Measurements from ENCODE around the gene GAD1.

Gene GAD1

GRCh38 chr2:170828533-170828916 is 11.8 kb downstream of the GAD1 start:
- Histone ChIP-seq H3K9me3 (ENCODE audit: control insufficient read depth, insufficient read depth, low read length) (no peaks in the 10 kb centered on the region), H3K27ac (ENCODE audit: low read depth, low read length) (no peak overlapping the region), H3K9ac (ENCODE audit: low read depth, low read length) (no peak overlapping the region), H3K4me3 (ENCODE audit: low read depth, low read length) (no peak overlapping the region), H3K36me3 (ENCODE audit: control insufficient read depth, insufficient read depth, low read length) (no peaks in the 10 kb centered on the region), H3K4me1 (ENCODE audit: control insufficient read depth, insufficient read depth, low read length) (peaks cover 7% of the 10 kb centered on the region; the same call in 1 of the 2 replicates), H3K27me3 (ENCODE audit: control insufficient read depth, insufficient read depth, low read length) (peaks cover 55% of the 10 kb centered on the region)

GRCh38 chr2:170829036-170829435 is 12.3 kb downstream of the GAD1 start:
- Histone ChIP-seq H3K4me3 (ENCODE audit: low read depth, low read length) (no peak overlapping the region), H3K9me3 (ENCODE audit: control insufficient read depth, insufficient read depth, low read length) (no peaks in the 10 kb centered on the region), H3K9ac (ENCODE audit: low read depth, low read length) (no peak overlapping the region), H3K4me1 (ENCODE audit: control insufficient read depth, insufficient read depth, low read length) (peaks cover 4% of the 10 kb centered on the region; the same call in 1 of the 2 replicates), H3K27ac (ENCODE audit: low read depth, low read length) (no peak overlapping the region), H3K36me3 (ENCODE audit: control insufficient read depth, insufficient read depth, low read length) (no peaks in the 10 kb centered on the region), H3K27me3 (ENCODE audit: control insufficient read depth, insufficient read depth, low read length) (peaks cover 50% of the 10 kb centered on the region)

- H3K4me3 ChIP-seq (ENCODE audit: low read depth, low read length): no peak overlapping the region
- H3K27me3 ChIP-seq (ENCODE audit: control insufficient read depth, insufficient read depth, low read length): peaks cover 38% of the 10 kb centered on the region
- H3K36me3 ChIP-seq (ENCODE audit: control insufficient read depth, insufficient read depth, low read length): no peaks in the 10 kb centered on the region
- H3K9me3 ChIP-seq (ENCODE audit: control insufficient read depth, insufficient read depth, low read length): no peaks in the 10 kb centered on the region
- no peak overlapping the region for H3K9ac ChIP-seq (ENCODE audit: low read depth, low read length)
- no peaks in the 10 kb centered on the region for H3K4me1 ChIP-seq (ENCODE audit: control insufficient read depth, insufficient read depth, low read length)
- no peak overlapping the region for H3K27ac ChIP-seq (ENCODE audit: low read depth, low read length)
These were observed 13.5 kb downstream of the GAD1 start for GRCh38 chr2:170830166-170830565.

GRCh38 chr2:170831115-170831514 is 14.4 kb downstream of the GAD1 start:
- Histone ChIP-seq H3K9me3 (ENCODE audit: control insufficient read depth, insufficient read depth, low read length) (no peaks in the 10 kb centered on the region), H3K9ac (ENCODE audit: low read depth, low read length) (no peak overlapping the region), H3K27ac (ENCODE audit: low read depth, low read length) (no peak overlapping the region), H3K36me3 (ENCODE audit: control insufficient read depth, insufficient read depth, low read length) (no peaks in the 10 kb centered on the region), H3K4me1 (ENCODE audit: control insufficient read depth, insufficient read depth, low read length) (no peaks in the 10 kb centered on the region), H3K4me3 (ENCODE audit: low read depth, low read length) (no peak overlapping the region), H3K27me3 (ENCODE audit: control insufficient read depth, insufficient read depth, low read length) (peaks cover 29% of the 10 kb centered on the region)

GRCh38 chr2:170836027-170836426 is 19.3 kb downstream of the GAD1 start:
- Histone ChIP-seq H3K27me3 (ENCODE audit: control insufficient read depth, insufficient read depth, low read length) (no peaks in the 10 kb centered on the region), H3K4me1 (ENCODE audit: control insufficient read depth, insufficient read depth, low read length) (no peaks in the 10 kb centered on the region), H3K4me3 (ENCODE audit: low read depth, low read length) (no peak overlapping the region), H3K9me3 (ENCODE audit: control insufficient read depth, insufficient read depth, low read length) (no peaks in the 10 kb centered on the region), H3K36me3 (ENCODE audit: control insufficient read depth, insufficient read depth, low read length) (no peaks in the 10 kb centered on the region), H3K27ac (ENCODE audit: low read depth, low read length) (no peak overlapping the region), H3K9ac (ENCODE audit: low read depth, low read length) (no peak overlapping the region)

- Histone ChIP-seq H3K9me3 (ENCODE audit: control insufficient read depth, insufficient read depth, low read length) (no peaks in the 10 kb centered on the region), H3K4me3 (ENCODE audit: low read depth, low read length) (no peak overlapping the region), H3K27ac (ENCODE audit: low read depth, low read length) (no peak overlapping the region), H3K4me1 (ENCODE audit: control insufficient read depth, insufficient read depth, low read length) (no peaks in the 10 kb centered on the region), H3K36me3 (ENCODE audit: control insufficient read depth, insufficient read depth, low read length) (no peaks in the 10 kb centered on the region), H3K27me3 (ENCODE audit: control insufficient read depth, insufficient read depth, low read length) (no peaks in the 10 kb centered on the region), H3K9ac (ENCODE audit: low read depth, low read length) (no peak overlapping the region)
These were observed 24.1 kb downstream of the GAD1 start for GRCh38 chr2:170840717-170841210.

- Histone ChIP-seq H3K4me1 (ENCODE audit: control insufficient read depth, insufficient read depth, low read length) (no peaks in the 10 kb centered on the region), H3K9me3 (ENCODE audit: control insufficient read depth, insufficient read depth, low read length) (no peaks in the 10 kb centered on the region), H3K36me3 (ENCODE audit: control insufficient read depth, insufficient read depth, low read length) (no peaks in the 10 kb centered on the region), H3K27ac (ENCODE audit: low read depth, low read length) (no peak overlapping the region), H3K4me3 (ENCODE audit: low read depth, low read length) (no peak overlapping the region), H3K9ac (ENCODE audit: low read depth, low read length) (no peak overlapping the region), H3K27me3 (ENCODE audit: control insufficient read depth, insufficient read depth, low read length) (no peaks in the 10 kb centered on the region)
These were observed 26.1 kb downstream of the GAD1 start for GRCh38 chr2:170842785-170843184.

- Histone ChIP-seq H3K27ac (ENCODE audit: low read depth, low read length) (no peak overlapping the region), H3K9ac (ENCODE audit: low read depth, low read length) (no peak overlapping the region), H3K27me3 (ENCODE audit: control insufficient read depth, insufficient read depth, low read length) (no peaks in the 10 kb centered on the region), H3K4me3 (ENCODE audit: low read depth, low read length) (no peak overlapping the region), H3K36me3 (ENCODE audit: control insufficient read depth, insufficient read depth, low read length) (no peaks in the 10 kb centered on the region), H3K4me1 (ENCODE audit: control insufficient read depth, insufficient read depth, low read length) (no peaks in the 10 kb centered on the region), H3K9me3 (ENCODE audit: control insufficient read depth, insufficient read depth, low read length) (no peaks in the 10 kb centered on the region)
These were observed 27.0 kb downstream of the GAD1 start for GRCh38 chr2:170843656-170844055.

GRCh38 chr2:170845343-170845742 is 28.7 kb downstream of the GAD1 start:
- no peaks in the 10 kb centered on the region for H3K27me3 ChIP-seq (ENCODE audit: control insufficient read depth, insufficient read depth, low read length)
- no peaks in the 10 kb centered on the region for H3K36me3 ChIP-seq (ENCODE audit: control insufficient read depth, insufficient read depth, low read length)
- no peaks in the 10 kb centered on the region for H3K9me3 ChIP-seq (ENCODE audit: control insufficient read depth, insufficient read depth, low read length)
- H3K9ac ChIP-seq (ENCODE audit: low read depth, low read length): no peak overlapping the region
- no peaks in the 10 kb centered on the region for H3K4me1 ChIP-seq (ENCODE audit: control insufficient read depth, insufficient read depth, low read length)
- H3K27ac ChIP-seq (ENCODE audit: low read depth, low read length): no peak overlapping the region
- no peak overlapping the region for H3K4me3 ChIP-seq (ENCODE audit: low read depth, low read length)

GRCh38 chr2:170846314-170846713 is 29.6 kb downstream of the GAD1 start:
- H3K9me3 ChIP-seq (ENCODE audit: control insufficient read depth, insufficient read depth, low read length): no peaks in the 10 kb centered on the region
- H3K27me3 ChIP-seq (ENCODE audit: control insufficient read depth, insufficient read depth, low read length): no peaks in the 10 kb centered on the region
- no peak overlapping the region for H3K27ac ChIP-seq (ENCODE audit: low read depth, low read length)
- H3K4me1 ChIP-seq (ENCODE audit: control insufficient read depth, insufficient read depth, low read length): no peaks in the 10 kb centered on the region
- no peak overlapping the region for H3K4me3 ChIP-seq (ENCODE audit: low read depth, low read length)
- no peak overlapping the region for H3K9ac ChIP-seq (ENCODE audit: low read depth, low read length)
- no peaks in the 10 kb centered on the region for H3K36me3 ChIP-seq (ENCODE audit: control insufficient read depth, insufficient read depth, low read length)

- Histone ChIP-seq H3K4me1 (ENCODE audit: control insufficient read depth, insufficient read depth, low read length) (no peaks in the 10 kb centered on the region), H3K36me3 (ENCODE audit: control insufficient read depth, insufficient read depth, low read length) (no peaks in the 10 kb centered on the region), H3K4me3 (ENCODE audit: low read depth, low read length) (no peak overlapping the region), H3K9me3 (ENCODE audit: control insufficient read depth, insufficient read depth, low read length) (no peaks in the 10 kb centered on the region), H3K27ac (ENCODE audit: low read depth, low read length) (no peak overlapping the region), H3K9ac (ENCODE audit: low read depth, low read length) (no peak overlapping the region), H3K27me3 (ENCODE audit: control insufficient read depth, insufficient read depth, low read length) (no peaks in the 10 kb centered on the region)
These were observed 31.0 kb downstream of the GAD1 start for GRCh38 chr2:170847716-170848115.

- Histone ChIP-seq H3K27ac (ENCODE audit: low read depth, low read length) (no peak overlapping the region), H3K27me3 (ENCODE audit: control insufficient read depth, insufficient read depth, low read length) (no peaks in the 10 kb centered on the region), H3K9me3 (ENCODE audit: control insufficient read depth, insufficient read depth, low read length) (no peaks in the 10 kb centered on the region), H3K9ac (ENCODE audit: low read depth, low read length) (no peak overlapping the region), H3K4me3 (ENCODE audit: low read depth, low read length) (no peak overlapping the region), H3K4me1 (ENCODE audit: control insufficient read depth, insufficient read depth, low read length) (no peaks in the 10 kb centered on the region), H3K36me3 (ENCODE audit: control insufficient read depth, insufficient read depth, low read length) (no peaks in the 10 kb centered on the region)
These were observed 31.9 kb downstream of the GAD1 start for GRCh38 chr2:170848587-170848986.

Data from HUES48 (cell line).